SU-DHL-6 (cell line): ENCODE results near the gene NT5C1A.

Experiments used
- H2AFZ ChIP-seq: fragments of 200-600 bp; sonication (generic); 2 replicates; pipeline ENCODE4 v1.6.1; 2014; ENCODE audit warnings: low read depth, mild to moderate bottlenecking, moderate library complexity, mixed read lengths, antibody characterized with exemption, low read length; ENCODE audit not compliant: severe bottlenecking
- H3F3A ChIP-seq: fragments of 200-600 bp; shearing (Covaris generic); 2 replicates; pipeline ENCODE4 v1.6.0; 2016; ENCODE audit warnings: antibody characterized with exemption, mild to moderate bottlenecking; ENCODE audit not compliant: insufficient read depth
- H3K27ac ChIP-seq: fragments of 200-600 bp; sonication (generic); 2 replicates; pipeline ENCODE4 v1.5.1; 2016; ENCODE audit warnings: low read depth, mild to moderate bottlenecking, low read length, moderate library complexity, mixed read lengths
- H3K27me3 ChIP-seq: fragments of 200-600 bp; sonication (generic), shearing (Covaris generic); 2 replicates; pipeline ENCODE4 v1.6.0; 2014; ENCODE audit warnings: mild to moderate bottlenecking, low read length
- H3K36me3 ChIP-seq: fragments of 200-600 bp; sonication (generic); 2 replicates; pipeline ENCODE4 v1.6.1; 2014; ENCODE audit warnings: mild to moderate bottlenecking, low read length, mixed read lengths
- H3K4me2 ChIP-seq: fragments of 300-600, 200-600 bp; shearing (Covaris generic), sonication (generic); 2 replicates; pipeline ENCODE4 v1.6.0; 2014; ENCODE audit warnings: low read length, low read depth, mild to moderate bottlenecking; ENCODE audit not compliant: poor library complexity, severe bottlenecking
- H3K4me3 ChIP-seq: fragments of 200-600 bp; sonication (generic); 2 replicates; pipeline ENCODE4 v1.5.1; 2014; ENCODE audit warnings: antibody characterized with exemption, low read length, mild to moderate bottlenecking, mixed read lengths; ENCODE audit not compliant: insufficient read depth, poor library complexity, severe bottlenecking
- H3K79me2 ChIP-seq: fragments of 200-600 bp; sonication (generic); 2 replicates; pipeline ENCODE4 v1.6.1; 2014; ENCODE audit warnings: mild to moderate bottlenecking, low read length, moderate library complexity; ENCODE audit not compliant: insufficient read depth
- H3K9ac ChIP-seq: fragments of 200-600 bp; sonication (generic); 2 replicates; pipeline ENCODE4 v1.7.0; 2014; ENCODE audit warnings: mild to moderate bottlenecking, low read length
- H3K9me2 ChIP-seq: fragments of 200-600 bp; sonication (generic); replicated peaks from 2 replicates; pipeline ENCODE4 v1.6.1; 2014; ENCODE audit warnings: low read length; ENCODE audit not compliant: insufficient read depth
- H3K9me3 ChIP-seq: fragments of 200-600 bp; sonication (generic); 2 replicates; pipeline ENCODE4 v1.6.1; 2014; ENCODE audit warnings: low read length, mixed read lengths; ENCODE audit not compliant: insufficient read depth
- H4K20me1 ChIP-seq: fragments of 200-600 bp; sonication (generic); 2 replicates; pipeline ENCODE4 v1.6.1; 2014; ENCODE audit warnings: low read depth, mild to moderate bottlenecking, antibody characterized with exemption, low read length, moderate library complexity, mixed read lengths
- EZH2phosphoT487 ChIP-seq: fragments of 200-600 bp; sonication (generic), shearing (Covaris generic); conservative IDR thresholded peaks from 2 replicates; pipeline ENCODE4 v1.6.1; 2018; ENCODE audit warnings: mild to moderate bottlenecking, antibody characterized with exemption, low read length, moderate library complexity, mixed read lengths
- TF ChIP-seq, protein P1 (sequence below): fragments of 200-600 bp; sonication (generic); IDR thresholded peaks from one replicate; pipeline ENCODE4 v1.5.1; 2017; ENCODE audit warnings: antibody characterized with exemption, mild to moderate bottlenecking, low read length, moderate library complexity; ENCODE audit not compliant: insufficient read depth, poor library complexity, severe bottlenecking

Gene NT5C1A

DNA sequence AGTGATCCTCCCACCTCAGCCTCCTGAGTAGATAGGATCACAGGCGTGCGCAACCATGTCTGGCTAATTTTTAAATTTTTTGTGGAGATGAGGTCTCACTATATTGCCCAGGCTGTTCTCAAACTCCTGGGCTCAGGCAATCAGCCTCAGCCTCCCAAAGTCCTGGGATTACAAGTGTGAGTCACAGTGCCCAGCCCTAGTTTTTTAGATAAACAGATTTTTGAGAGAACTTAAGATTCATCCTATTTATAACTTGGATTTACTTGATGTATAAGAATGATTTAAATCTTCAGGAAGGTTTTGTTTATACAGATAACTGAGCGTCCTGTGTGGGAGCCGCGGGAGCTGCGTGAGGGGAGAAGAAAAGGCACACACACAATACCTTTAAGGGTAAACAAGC, 58.7 kb downstream of the NT5C1A start:
- Histone ChIP-seq H3K27me3 (no peaks in the 10 kb centered on the region), H3K36me3 (no peaks in the 10 kb centered on the region), H3K9me3 (no peaks in the 10 kb centered on the region), H3K79me2 (no peaks in the 10 kb centered on the region), H4K20me1 (no peaks in the 10 kb centered on the region), H3K27ac (no peak overlapping the region), H3K9me2 (no peaks in the 10 kb centered on the region), H2AFZ (no peak overlapping the region), H3F3A (no peaks in the 10 kb centered on the region), H3K4me3 (no peak overlapping the region), H3K9ac (no peak overlapping the region), H3K4me2 (no peak overlapping the region)
- no peak for TF ChIP-seq EZH2phosphoT487
- TF ChIP-seq, protein P1, sequence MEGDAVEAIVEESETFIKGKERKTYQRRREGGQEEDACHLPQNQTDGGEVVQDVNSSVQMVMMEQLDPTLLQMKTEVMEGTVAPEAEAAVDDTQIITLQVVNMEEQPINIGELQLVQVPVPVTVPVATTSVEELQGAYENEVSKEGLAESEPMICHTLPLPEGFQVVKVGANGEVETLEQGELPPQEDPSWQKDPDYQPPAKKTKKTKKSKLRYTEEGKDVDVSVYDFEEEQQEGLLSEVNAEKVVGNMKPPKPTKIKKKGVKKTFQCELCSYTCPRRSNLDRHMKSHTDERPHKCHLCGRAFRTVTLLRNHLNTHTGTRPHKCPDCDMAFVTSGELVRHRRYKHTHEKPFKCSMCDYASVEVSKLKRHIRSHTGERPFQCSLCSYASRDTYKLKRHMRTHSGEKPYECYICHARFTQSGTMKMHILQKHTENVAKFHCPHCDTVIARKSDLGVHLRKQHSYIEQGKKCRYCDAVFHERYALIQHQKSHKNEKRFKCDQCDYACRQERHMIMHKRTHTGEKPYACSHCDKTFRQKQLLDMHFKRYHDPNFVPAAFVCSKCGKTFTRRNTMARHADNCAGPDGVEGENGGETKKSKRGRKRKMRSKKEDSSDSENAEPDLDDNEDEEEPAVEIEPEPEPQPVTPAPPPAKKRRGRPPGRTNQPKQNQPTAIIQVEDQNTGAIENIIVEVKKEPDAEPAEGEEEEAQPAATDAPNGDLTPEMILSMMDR, result no peak

DNA sequence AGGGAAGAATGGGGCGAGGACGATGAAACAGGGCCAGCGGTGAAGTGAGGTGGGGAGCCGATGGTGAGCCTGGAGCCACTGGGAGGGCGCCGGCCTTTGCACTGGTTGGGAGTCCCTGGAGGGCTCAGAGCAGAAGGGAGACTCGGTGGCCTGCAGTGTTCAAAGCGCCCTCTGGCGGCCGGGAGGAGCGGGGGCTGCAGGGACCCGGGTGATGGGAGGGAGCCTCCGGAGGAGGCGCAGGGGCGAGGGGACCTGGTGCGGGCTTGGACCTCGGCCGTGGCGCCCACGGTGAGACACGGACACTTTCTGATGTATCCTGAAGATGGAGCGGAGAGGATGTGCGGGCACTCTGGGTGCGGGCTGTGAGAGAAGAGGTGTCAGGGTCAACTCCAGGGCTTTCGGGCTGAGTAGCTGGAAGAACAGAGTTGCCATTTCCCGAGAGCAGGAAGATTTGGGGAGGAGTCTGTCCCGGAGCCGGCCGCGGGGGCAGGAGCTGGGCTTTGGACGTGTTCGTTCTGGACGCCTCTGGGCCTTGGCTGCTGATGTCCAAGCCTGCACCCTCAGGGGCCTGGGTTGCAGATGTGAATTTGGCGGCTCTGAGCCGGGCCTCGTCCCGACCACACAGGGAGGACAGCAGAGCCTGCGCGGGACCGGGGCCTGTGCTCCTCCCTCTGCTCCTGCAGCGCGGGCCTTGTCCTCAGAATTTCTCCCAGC, 62.1 kb downstream of the NT5C1A start:
- no peaks in the 10 kb centered on the region for H4K20me1 ChIP-seq
- H3K27ac ChIP-seq, result no peak overlapping the region
- H3K27me3 ChIP-seq, result no peaks in the 10 kb centered on the region
- no peaks in the 10 kb centered on the region for H3K79me2 ChIP-seq
- H3K36me3 ChIP-seq, result no peaks in the 10 kb centered on the region
- TF ChIP-seq, protein P1, result peak; percentile 66
- TF ChIP-seq EZH2phosphoT487, result no peak
- no peak overlapping the region for H3K4me2 ChIP-seq
- no peaks in the 10 kb centered on the region for H3K9me2 ChIP-seq
- no peak overlapping the region for H3K9ac ChIP-seq
- no peak overlapping the region for H3K4me3 ChIP-seq
- H3K9me3 ChIP-seq, result no peaks in the 10 kb centered on the region
- no peaks in the 10 kb centered on the region for H3F3A ChIP-seq
- no peak overlapping the region for H2AFZ ChIP-seq
